Ishikawa (cell line): Measurements from ENCODE around the gene HUS1B.

ENCODE experiments used
- CEBPB ChIP-seq: IDR thresholded peaks from 2 replicates; pipeline ENCODE4 v1.6.1; 2012
- CREB1 ChIP-seq: IDR thresholded peaks from 2 replicates; pipeline ENCODE4 v1.6.1; 2012; ENCODE audit warnings: low read depth
- EGR1 ChIP-seq: IDR thresholded peaks from 2 replicates; pipeline ENCODE4 v1.6.1; 2012
- EP300 ChIP-seq: IDR thresholded peaks from 2 replicates; pipeline ENCODE4 v1.6.1; 2012; ENCODE audit warnings: borderline replicate concordance
- FOXM1 ChIP-seq: IDR thresholded peaks from 2 replicates; pipeline ENCODE4 v1.6.1; 2012; ENCODE audit warnings: low read depth, borderline replicate concordance
- MAX ChIP-seq: IDR thresholded peaks from 2 replicates; pipeline ENCODE4 v1.6.1; 2012
- NFIC ChIP-seq: IDR thresholded peaks from 2 replicates; pipeline ENCODE4 v1.6.1; 2012
- RAD21 ChIP-seq: IDR thresholded peaks from 2 replicates; pipeline ENCODE4 v1.6.1; 2012; ENCODE audit warnings: low read depth
- REST ChIP-seq: IDR thresholded peaks from 2 replicates; pipeline ENCODE4 v1.6.1; 2012; ENCODE audit warnings: low read depth, mild to moderate bottlenecking
- TAF1 ChIP-seq: IDR thresholded peaks from 2 replicates; pipeline ENCODE4 v1.6.1; 2012; ENCODE audit warnings: low read depth, mild to moderate bottlenecking
- TCF12 ChIP-seq: IDR thresholded peaks from 2 replicates; pipeline ENCODE4 v1.6.1; 2012; ENCODE audit warnings: low read depth
- TEAD4 ChIP-seq: IDR thresholded peaks from 2 replicates; pipeline ENCODE4 v1.6.1; 2012
- USF1 ChIP-seq: IDR thresholded peaks from 2 replicates; pipeline ENCODE4 v1.6.1; 2012
- YY1 ChIP-seq: IDR thresholded peaks from 2 replicates; pipeline ENCODE4 v1.6.1; 2012; ENCODE audit warnings: low read depth
- ZBTB7A ChIP-seq: IDR thresholded peaks from 2 replicates; pipeline ENCODE4 v1.6.1; 2012; ENCODE audit warnings: low read depth

HUS1B gene

DNA sequence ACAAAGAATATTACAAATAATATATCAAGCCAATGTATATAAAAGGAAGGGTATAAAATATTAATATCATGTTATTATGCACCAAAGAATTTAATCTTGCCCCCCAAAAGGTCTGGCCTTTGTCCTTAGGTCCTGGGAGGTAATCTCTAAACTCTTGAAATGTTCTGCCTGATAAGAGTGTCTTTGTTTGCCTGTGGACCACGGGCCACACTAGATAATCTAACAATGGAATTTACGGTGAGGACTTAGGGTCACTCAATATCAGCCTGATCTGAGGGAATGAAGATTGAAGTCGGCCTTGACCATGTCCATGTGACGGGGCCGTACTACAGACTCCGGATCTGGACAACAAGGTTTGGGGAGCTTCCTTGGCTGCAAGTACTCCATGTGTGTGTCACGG is 42.9 kb downstream of the HUS1B start:
- TF ChIP-seq EP300 (no peak), RAD21 (no peak), NFIC (no peak), TAF1 (no peak), YY1 (no peak), REST (no peak), FOXM1 (no peak), ZBTB7A (no peak), EGR1 (no peak), CEBPB (no peak), TCF12 (no peak), MAX (no peak), TEAD4 (no peak), CREB1 (no peak), USF1 (no peak)

- TF ChIP-seq TCF12: no peak
- TF ChIP-seq TAF1: no peak
- TF ChIP-seq YY1: no peak
- no peak for TF ChIP-seq TEAD4
- TF ChIP-seq USF1: no peak
- TF ChIP-seq CEBPB: no peak
- no peak for TF ChIP-seq REST
- no peak for TF ChIP-seq NFIC
- no peak for TF ChIP-seq EP300
- no peak for TF ChIP-seq FOXM1
- no peak for TF ChIP-seq EGR1
- TF ChIP-seq CREB1: no peak
- no peak for TF ChIP-seq RAD21
- TF ChIP-seq ZBTB7A: no peak
- no peak for TF ChIP-seq MAX
These were observed 45.0 kb downstream of the HUS1B start for GRCh38 chr6:611928-612327.

GRCh38 chr6:610882-611281 is 46.0 kb downstream of the HUS1B start:
- TF ChIP-seq MAX (no peak), ZBTB7A (no peak), USF1 (no peak), NFIC (no peak), EGR1 (no peak)

DNA sequence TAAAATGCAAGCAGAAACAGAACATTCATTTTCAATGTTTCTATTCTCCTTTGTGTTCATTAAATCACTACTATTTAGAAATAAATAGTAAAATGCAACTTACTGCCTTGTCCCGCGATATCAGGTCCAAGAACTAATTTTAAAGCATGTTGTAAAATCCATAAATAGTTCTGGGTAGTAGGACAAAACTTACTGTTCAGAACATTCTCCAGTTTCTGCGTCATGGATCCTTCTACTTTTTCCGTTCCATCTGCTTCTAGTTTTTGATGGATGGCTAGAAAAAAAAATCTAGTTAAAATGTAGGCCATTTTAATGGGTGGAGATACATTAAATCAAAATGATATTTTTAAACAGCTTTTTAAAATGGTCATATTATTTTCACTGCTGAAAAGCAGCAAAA is 47.0 kb downstream of the HUS1B start:
- TF ChIP-seq EP300 (no peak), REST (no peak)
